Renal cortical epithelial cell (primary cell): ENCODE data around the gene NFATC2. TPM values are rescaled to one million over a fixed set of nuclear protein-coding genes. Genes with fewer than 3 reads are reported as not detected.
"Not testable (repeated sequence)": the region's sequence is repeated elsewhere in the genome, so short reads cannot be mapped to it uniquely, and the experiment has no call there.

Source experiments
- DNase-seq: peaks from one replicate; pipeline ENCODE4 v3.0.0-alpha.2; 2011; ENCODE audit warnings: low read depth
- total RNA-seq: library from RNA; depleted of rRNA; stranded (reverse); fragments of >200 nt; gene quantifications from 2 replicates; pipeline ENCODE4 v1.2.3, GENCODE V29; 2014

The NFATC2 gene
- total RNA-seq, 1 donor from 2014 or later, result under 0.01 TPM

- not testable (repeated sequence) for DNase-seq
These were observed 2.4 kb downstream of the NFATC2 start for GRCh38 chr20:51540074-51540473.

- no peak for DNase-seq
These were observed 6.1 kb downstream of the NFATC2 start for GRCh38 chr20:51536116-51537069.

- no peak for DNase-seq
These were observed 6.8 kb downstream of the NFATC2 start for GRCh38 chr20:51535674-51536073.

- no peak for DNase-seq
These were observed 7.5 kb downstream of the NFATC2 start for GRCh38 chr20:51535075-51535386.

- peak; percentile 65 for DNase-seq
These were observed 9.0 kb downstream of the NFATC2 start for GRCh38 chr20:51533291-51534172.

GRCh38 chr20:51532577-51533191 is 9.8 kb downstream of the NFATC2 start:
- no peak for DNase-seq

GRCh38 chr20:51531712-51532456 is 10.6 kb downstream of the NFATC2 start:
- no peak for DNase-seq

GRCh38 chr20:51531141-51531710 is 11.3 kb downstream of the NFATC2 start:
- DNase-seq, result peak; percentile 31

- DNase-seq, result no peak
These were observed 12.8 kb downstream of the NFATC2 start for GRCh38 chr20:51529758-51530157.

- DNase-seq, result no peak
These were observed 13.3 kb downstream of the NFATC2 start for GRCh38 chr20:51529081-51529681.

GRCh38 chr20:51528263-51529027 is 14.1 kb downstream of the NFATC2 start:
- no peak for DNase-seq

- DNase-seq, result no peak
These were observed 15.8 kb downstream of the NFATC2 start for GRCh38 chr20:51526754-51527153.

- no peak for DNase-seq
These were observed 16.4 kb downstream of the NFATC2 start for GRCh38 chr20:51526106-51526470.

- DNase-seq, result no peak
These were observed 17.0 kb downstream of the NFATC2 start for GRCh38 chr20:51525241-51526105.

GRCh38 chr20:51523276-51524013 is 19.1 kb downstream of the NFATC2 start:
- DNase-seq, result no peak

GRCh38 chr20:51522207-51522606 is 20.3 kb downstream of the NFATC2 start:
- DNase-seq, result no peak

GRCh38 chr20:51517839-51518238 is 24.7 kb downstream of the NFATC2 start:
- DNase-seq, result no peak

- no peak for DNase-seq
These were observed 25.7 kb downstream of the NFATC2 start for GRCh38 chr20:51516855-51517254.
